Panc1 (cell line): ENCODE results near the gene SLC11A2.

Experiments used
- CTCF ChIP-seq: fragments of 450-650 bp; IDR thresholded peaks from 2 replicates; pipeline ENCODE4 v1.5.1; 2017; ENCODE audit warnings: mild to moderate bottlenecking
- REST ChIP-seq, 2 experiments: IDR thresholded peaks; 2 replicates each; pipeline ENCODE4 v1.6.1; 2011 to 2012; ENCODE audit warnings: low read depth in 2 of 2, control low read depth in 1 of 2, low read length in 1 of 2, mild to moderate bottlenecking in 1 of 2, moderate library complexity in 1 of 2; ENCODE audit not compliant: insufficient read depth in 1 of 2
- TCF7L2 ChIP-seq: IDR thresholded peaks from 2 replicates; pipeline ENCODE4 v1.6.1; 2011; ENCODE audit warnings: mild to moderate bottlenecking, low read depth, low read length, inconsistent platforms

GRCh38 chr12:50999093-50999492 lies 27.1 kb downstream of the SLC11A2 start:
- TF ChIP-seq CTCF (no peak), REST (IDR thresholded peaks at IDR 0.05; ENCODE audit: insufficient read depth in 1 of 2, low read depth in 2 of 2, low read length in 1 of 2) (no peak), TCF7L2 (no peak)
